HG03103 (cell line): ENCODE results near the gene LPCAT1.

Experiments
- ATAC-seq: cut with Tn5 transposase; IDR thresholded peaks from one replicate; pipeline ENCODE4 v1.9.1; 2021; ENCODE audit warnings: low read depth; ENCODE audit not compliant: unreplicated experiment

LPCAT1 gene

DNA sequence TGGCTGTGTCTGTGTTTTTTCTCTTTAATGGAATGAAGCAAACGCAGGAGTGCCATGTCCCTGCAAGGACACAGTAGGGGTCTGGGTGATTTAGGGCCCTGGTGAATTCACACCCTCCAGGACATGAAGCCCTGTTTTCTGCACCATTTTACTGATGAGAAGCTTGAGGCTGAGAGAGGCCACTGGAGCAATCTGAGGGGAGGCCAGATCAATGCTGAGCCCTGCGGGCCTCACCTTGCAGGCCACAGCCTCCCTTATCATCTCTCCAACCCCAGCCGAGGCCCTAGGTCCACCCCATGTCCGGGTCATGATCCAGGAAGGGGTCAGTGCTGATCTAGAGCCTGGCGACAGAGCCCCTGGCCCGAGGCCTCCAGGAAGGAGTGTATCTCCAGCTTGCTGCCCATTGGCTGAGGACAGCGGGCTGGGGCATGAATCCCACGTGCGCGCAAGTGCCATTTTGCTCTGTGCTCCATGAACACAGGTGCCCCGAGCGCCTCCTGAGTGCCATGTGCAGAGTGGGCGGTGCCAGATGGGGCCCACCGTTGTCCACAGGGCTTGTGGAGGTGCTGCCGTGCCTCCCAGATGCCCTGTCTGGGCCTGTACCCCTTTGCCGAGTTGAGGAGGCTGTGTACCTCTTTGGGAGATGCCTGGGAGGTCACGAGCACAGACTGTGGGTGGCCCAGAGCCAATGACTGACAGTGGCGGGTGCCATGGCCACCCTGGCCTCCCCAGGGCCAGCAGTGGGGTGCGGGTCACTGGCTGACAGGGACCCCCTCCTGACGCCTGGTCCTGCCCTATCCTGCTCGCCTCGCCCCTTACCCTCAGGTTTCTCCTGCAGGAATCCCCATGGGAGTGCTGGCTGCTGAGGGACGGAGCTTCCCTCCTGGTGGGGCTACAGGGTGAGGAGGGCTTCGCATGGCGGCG lies 32.3 kb upstream of the LPCAT1 start:
- ATAC-seq, result no peak

DNA sequence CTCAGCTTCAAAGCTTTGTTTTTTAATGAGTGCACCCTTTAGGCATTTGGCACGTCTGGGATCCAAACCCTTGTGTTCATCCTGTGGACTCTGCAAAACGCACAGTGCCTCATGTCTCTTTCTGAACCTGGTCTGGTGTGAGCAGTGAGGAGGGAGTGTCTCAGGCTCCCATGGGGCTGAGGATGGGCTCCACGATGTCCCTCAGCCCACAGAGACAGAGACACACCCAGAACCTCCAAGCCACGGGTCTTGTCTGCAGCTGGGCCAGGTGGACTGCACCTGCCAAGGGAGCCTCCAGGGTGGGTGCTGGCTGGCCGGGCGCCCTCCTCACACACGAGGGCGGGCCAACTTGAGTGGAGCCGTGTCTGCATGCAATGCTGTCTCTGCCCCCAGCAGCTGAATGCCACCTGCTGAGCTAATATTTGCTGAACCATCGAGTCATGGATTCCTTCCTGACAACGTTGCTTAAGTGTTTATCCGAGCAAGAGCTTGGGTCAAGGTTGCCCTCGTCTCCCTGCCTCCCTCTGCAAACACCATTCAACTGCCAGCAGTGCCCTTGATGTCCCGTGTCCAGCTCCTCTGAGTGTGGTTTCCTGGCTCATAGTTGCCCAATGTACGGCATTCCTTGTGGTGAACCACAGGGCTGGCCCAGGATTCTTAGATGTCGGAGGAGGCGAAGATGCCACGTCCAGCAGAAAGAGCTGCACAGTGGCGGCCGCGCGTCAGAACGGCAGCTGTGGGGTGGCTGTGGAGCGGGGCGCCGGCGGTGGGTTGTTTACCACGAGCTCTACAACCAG lies 31.4 kb upstream of the LPCAT1 start:
- no peak for ATAC-seq

DNA sequence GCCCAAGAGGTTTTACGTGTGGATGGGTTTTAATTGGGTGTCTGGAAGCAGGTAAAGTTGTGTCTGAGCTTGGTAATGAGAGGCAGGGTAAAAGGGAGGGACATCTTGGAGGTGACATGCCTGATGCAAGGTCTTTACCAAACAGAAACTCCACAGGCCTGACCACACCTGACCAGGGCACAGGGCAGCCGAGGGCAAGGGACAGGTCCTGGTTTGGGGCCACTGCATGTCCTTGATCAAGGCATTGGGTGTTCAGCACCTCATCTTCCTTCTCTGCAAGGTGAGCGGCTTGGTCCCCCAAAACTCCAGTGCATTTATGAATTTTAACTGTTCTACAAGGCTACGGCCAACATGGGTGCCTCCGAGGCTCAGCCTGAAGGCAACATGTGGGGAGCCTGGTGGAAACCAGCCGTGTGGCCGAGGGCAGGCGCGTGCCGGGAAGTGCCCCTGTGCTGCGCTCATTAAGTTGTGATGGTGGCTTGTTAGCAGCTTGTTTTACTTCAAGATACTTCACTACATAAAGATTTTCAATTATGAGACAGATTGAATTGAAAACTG lies 30.7 kb upstream of the LPCAT1 start:
- no peak for ATAC-seq

DNA sequence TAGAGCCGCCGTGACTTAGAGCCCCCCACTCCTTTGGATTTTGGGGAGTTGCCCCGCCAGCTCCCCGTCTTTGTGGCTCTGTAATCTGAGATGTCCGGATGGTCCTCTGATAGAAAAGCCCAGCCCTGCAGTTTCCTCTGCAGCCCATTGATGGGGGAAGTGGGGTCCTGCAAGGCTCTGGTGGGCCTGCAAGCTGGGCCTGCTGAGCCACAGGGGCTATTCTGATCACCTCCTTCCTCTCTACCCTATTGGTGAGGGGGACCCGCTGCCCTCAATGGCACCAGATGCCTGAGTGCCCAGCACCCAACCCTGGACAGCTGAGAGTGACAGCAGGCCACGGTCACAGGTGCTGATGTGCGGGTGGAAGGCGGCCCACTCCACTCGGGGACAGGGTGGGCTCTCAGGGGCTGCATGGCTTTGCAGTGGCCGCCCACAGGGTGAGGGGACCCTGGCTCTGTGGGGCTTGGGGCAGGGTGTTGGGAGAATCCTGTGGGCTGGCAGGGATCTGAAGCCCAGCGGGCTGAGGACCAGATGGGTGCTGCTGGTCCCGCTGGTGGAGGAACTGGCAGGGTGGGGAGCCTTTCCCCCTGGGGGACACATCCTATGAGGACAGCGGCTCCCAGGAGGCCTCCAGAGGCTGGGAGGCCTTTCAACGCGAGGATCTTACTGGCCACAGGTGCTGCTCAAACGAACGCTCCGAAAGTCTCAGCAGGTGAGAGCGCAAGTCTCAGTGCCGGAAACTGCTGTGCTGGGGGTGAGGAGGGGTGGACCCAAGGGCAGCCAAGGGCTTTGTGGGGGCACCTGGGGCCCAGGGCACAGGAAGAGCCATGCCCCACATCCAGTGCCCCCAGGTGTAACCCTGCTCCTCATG lies 30.0 kb upstream of the LPCAT1 start:
- ATAC-seq, result no peak

DNA sequence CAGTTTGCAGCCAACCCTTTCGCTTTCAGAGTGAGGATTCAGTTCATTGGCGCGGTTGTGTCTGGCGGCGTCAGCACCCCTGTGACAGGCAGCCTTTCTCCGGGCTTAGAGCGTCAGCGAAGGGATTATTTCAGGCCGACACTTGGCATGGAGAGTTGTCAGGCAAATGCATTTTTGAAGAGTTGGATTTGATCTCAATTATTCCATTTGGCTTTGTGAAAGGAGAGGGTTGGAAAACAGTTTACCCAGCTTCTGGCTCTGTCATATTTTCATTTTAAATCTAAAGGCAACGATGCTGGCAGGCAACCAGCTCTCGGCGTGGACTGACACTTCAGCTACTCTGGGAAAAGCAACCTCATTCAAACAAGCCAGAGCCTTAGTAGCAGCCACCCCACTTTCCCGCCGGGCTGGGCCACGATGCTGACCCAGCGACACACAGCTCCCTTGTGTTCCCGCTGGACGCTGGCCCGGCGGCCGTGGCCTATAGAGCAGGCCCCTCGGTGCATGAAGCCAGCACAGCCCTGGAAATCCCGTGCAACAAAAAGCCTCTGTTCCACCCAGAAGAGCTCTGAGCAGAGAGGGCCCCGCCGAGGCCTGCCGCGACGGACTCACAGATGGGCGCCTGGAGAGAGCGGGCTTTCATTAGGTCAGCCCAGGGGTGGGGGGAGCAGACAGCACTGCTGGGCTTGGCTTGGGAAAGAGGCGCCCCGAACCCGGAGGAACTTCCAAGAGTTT lies 28.9 kb upstream of the LPCAT1 start:
- ATAC-seq, result no peak

DNA sequence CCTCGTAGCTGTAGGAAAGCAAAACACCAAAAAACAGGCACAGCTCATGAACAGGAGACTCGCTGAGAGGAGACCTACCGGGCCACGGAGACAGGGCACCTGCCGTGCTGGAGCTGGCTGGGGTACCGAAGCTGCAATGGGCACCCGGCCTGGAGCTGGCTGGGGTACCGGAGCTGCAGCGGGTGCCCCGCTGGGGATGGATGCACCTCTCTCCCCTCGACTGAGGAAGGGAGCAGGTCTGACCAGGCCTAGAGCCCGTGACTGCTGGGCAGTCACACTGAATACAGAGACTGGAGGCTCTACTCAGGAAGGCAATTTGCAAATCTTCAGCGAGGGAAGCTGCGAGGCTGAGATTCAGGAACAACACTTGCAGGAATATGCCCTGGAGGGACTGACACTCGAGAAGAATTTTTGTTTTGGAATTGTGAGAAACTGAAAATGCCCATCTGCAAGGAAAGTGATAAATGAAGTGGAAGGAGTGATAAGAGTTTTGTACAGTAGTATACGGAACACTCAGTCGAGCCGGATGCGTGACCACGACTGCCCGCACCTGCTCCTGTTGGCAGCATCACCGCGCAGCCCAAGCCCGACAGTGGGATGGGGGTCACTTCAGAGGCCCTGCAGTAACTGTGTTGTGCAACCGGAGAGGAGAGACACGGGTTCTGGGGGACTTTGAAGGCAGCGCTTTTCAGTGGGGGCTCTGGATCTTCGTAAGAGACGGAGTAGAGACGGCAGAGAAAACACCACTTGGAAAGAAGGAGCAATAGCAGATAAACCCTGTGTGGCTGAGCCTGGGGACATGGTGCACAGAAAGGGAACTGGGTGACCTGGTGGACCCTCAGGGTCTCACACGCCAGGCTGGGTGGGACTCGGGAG lies 27.9 kb upstream of the LPCAT1 start:
- ATAC-seq, result no peak

DNA sequence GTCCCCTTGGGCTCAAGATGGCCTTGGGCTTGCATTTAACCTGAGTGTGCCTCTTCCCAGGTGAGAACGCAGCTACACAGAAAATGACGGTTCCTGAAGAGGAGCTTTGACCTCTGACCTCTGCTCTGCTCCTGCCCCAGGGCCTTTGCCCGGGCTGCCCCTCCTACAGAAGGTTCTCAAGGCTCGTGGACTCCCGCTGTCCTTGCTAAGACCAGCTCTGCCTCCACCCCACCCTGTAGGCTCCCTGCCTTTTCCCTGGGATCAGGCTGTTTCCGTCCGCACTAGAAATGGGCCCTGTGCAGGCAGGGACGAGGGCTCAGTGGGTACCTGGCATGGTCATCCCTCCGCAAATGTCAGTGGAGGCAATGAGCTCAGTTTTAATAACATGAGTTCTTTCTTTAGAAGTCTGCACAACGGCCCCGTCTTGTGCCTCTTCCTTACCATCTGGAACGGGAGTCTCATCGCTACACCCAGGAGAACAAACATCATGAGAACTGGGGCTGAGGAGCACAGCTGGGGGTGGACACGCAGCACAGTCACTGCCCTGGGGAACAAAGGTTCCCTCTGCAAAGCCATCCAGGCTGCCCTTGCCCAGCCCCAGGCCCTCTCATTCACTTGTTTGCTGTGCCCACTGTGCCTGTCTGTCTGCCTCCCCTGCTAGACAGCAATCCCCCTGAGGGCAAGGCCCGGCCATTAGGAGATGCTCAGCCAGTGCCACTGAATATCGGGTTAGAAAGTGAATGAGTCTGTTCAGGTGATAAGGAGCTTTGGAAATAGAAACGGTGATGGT lies 26.7 kb upstream of the LPCAT1 start:
- ATAC-seq, result no peak

DNA sequence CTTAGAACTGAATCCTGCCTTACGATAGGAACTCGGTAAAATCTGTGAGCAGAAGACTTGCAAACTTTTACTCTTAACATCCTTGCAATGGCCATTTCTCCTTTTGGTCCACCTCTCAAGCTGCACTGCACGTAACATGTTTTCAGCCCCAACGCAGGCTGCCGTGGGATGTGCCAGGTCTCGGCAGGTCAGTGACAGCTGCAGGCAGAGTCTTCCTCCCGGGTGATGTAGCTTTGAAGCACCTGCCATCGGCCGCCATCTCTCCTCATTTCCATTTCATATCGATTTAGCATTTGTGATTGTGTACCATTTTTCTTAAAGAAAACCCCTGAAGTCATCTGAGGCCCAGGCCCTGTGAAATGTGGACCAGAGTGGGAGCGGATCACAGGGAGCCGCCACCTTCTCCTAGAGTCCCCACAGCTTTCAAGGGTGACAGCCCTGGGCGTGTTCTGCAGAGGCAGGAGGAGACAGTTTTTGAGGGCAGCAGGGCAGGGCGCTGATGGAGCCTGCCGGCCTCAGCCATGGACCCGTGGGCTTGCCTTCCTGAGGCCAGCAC lies 25.8 kb upstream of the LPCAT1 start:
- ATAC-seq, result no peak

DNA sequence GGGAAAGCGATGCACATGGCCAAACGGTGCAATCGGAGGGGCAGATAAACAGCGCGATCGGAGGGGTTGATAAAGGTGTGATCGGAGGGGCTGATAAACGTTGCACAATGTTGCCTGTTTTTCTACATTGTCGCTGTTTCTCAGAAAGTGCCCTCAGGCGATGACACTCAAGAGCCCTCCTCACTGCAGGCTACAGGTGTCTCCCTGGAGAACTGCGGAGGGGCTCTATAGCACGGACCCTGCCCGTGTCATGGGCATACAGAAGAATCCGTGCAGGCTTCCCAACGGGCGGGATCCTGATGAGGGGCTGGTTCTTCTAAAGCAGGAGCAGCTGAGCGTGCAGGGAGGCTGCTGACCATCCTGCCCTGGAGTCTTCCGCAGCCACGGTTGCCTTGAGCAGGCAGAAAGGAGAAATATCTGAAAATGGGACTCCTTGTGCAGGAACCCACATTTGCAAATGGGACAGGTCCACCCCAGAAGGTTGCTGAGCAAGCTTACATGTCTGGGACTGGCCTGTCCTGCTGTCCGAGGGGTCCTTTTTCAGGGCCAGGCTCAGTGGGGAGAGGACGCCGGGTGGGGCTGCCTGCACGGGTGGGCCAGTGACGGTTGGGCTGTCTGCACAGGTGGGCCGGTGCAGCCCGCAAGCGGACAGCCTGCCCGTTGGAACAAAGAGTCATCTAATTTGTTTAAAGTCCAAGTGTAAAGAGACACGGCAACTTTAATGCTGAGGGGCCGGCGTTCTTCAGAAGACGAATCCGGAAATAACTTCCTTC lies 25.1 kb upstream of the LPCAT1 start:
- no peak for ATAC-seq

DNA sequence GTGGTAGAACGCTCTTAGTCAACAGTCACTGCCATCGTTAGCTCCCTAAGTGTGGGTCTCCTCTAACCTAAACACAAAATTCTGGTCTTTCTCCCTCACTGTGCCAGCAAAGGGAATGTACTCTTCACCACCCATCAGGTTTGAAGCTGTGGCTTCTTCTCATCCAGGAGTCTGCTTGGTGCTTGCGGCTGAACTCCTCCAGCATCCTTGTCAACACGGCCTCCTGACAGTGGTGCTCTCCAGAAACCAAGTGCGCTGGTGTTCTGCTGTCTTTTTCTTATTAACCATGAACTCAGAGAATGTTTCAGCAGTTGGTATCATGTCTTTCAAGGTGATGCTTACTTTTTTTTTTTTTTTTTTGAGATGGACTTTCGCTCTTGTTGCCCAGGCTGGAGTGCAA lies 23.9 kb upstream of the LPCAT1 start:
- no peak for ATAC-seq

DNA sequence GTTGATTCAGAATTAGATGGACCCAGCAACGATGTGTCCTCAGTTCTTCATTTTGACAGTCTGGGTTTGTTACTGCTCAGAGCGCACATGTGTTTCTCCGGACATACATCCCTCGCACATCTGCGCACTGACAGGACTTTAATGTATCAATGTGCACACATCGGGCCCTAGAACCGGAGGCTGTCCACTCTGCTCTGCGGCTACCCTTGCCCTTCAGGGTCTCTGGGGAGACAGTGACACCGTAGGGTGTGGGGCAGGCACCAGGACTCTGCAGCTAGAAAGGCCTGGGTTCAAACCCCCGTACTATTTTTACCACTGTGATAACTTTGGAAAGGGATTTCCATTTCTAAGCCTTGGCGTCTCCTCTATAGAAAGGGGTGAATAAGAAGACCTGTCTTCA lies 23.5 kb upstream of the LPCAT1 start:
- ATAC-seq, result no peak

DNA sequence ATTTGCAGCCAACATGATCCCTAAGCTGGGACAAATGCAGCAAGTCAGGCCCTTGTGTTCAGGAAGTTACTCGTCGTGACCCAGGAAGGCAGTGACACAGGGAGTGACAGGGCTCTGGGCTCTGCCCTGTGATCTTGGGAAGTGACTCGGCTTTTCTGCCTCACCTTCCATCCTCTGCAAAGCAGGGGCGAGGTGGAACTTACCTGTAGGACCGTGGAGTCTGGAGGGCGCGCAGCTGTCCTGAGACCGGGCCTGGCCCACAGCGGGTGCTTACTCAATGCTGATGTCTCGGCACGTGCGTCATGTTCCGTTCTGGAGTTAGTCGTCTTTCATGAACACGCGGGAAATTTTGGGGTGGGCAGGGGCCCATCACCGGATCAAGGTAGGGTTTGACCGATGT lies 22.8 kb upstream of the LPCAT1 start:
- no peak for ATAC-seq

DNA sequence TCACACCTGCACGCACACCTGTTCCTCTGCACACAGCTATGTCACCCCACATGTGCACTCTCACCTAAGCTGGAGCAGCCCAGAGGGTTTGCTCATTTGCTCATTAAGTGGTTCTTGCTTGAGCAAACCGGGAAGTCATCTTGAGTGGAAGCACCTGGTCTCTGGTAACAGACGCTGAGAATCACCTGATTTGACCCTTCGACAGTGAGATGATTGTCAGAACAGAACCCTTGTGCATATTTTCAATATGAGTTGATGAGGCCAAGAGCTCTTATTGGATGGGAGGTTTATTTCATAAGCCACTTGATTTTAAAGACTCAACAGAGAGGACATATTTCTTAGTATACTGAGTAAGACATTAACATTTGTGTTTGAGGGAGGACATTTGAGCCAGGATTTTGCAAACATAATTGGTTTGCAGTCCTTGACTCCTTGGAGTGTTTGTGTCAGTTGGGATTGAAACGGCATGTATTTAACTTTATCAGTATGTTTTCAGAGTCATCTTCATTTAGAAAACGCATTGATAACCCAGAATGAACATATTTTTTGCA lies 22.1 kb upstream of the LPCAT1 start:
- no peak for ATAC-seq

DNA sequence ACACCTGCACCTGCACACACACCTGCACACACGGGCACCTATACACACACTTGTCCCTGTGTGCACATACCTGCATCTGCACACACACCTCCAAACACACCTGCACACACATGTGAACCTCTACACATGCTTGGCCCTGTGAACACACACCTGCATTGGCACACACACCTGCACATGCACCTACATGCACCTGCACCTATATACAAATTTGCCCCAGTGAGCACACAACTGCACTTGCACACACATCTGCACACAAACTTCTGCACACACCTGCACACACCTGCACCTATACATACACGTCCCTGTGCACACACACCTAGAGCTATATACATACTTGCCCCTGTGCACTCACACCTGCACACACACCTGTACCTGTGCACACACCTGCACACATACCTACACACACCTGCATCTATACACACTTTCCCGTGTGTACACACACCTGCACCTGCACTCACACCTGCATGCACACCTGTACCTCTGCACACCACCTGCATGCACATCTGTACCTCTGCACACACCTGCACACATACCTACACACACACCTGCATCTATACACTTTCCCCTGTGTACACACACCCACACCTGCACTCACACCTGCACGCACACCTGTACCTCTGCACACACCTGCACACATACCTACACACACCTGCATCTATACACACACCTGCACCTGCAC lies 21.5 kb upstream of the LPCAT1 start:
- no peak for ATAC-seq

DNA sequence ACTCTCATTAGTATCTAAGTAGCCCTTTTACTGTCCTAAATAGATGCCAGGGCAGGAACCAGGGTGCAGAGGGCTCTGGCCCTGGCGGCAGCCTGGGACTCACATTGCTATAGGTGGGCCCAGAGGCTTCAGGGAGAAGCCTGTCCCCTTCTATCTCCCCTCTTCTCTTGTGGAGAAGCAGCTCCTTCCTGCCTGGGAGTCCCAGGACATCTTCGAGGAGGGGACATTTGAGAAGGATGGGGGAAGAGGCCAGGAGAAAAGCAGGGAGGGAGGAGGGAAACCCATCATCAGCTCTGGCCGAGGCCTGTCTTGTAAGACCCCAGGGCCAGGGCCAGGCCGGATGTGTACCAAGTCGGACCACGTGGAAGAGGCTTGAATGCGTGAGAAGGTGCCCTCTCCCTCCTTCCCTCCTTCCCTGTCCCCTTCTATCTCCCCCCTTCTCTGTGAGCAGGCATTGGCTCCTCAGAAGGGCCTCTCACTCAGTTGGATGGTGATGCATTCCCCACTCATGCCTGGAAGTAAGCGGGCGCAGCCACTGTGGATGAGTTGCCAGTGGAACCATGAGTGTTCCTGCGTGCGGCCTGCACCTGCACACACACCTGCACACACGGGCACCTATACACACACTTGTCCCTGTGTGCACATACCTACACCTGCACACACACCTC lies 20.7 kb upstream of the LPCAT1 start:
- no peak for ATAC-seq
